ENCODE measurements around the gene CDRT4.

Gene CDRT4

GRCh38 chr17:15503731-15504130 is 36.3 kb upstream of the CDRT4 start:
- DNase-seq (ENCODE audit: low read depth): no peak
- TF ChIP-seq CTCF (IDR thresholded peaks at IDR 0.05; ENCODE audit: control insufficient read depth, extremely low read depth, insufficient read depth): no peak
- no peak overlapping the region for H3K4me3 ChIP-seq (ENCODE audit: low read depth, low read length)

DNA sequence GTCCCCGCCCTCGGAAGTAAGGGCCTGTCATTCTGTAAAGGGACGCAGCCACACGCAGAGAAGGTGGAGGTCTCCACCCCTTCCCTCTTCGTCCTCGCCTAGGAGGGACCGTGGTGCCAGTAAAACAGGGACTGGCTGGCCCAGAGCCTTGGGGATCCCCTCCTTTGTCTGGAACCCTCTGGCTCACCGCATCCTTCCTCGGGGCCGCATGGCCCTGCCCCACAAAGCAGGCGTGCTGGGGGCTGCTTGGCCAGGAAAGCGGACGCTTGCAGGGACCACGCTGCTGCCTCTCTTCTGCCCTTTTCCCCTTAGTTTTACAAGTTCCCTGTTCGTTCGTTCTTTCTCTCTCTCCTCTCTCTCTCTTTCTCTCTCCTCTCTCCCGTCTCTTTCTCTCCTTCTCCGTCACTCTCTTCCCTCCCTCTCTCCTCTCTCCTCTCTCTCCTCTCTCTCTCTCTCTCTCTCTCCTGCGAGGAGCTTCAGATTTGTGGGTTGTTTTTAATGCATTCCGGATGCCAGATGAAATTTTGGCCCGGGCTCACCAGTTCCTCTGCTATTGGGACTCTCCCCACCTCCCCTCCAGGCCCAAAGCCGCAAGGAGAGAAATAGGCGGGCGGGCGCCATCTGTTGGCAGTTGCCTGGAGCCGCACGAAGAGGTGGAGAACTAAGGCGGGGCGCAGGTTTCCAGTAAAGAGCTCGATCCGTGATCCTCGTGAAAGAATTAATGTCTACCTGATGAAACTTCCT is 35.1 kb upstream of the CDRT4 start:
- TF ChIP-seq CTCF (IDR thresholded peaks at IDR 0.05; ENCODE audit: control insufficient read depth, extremely low read depth, insufficient read depth): peak; percentile 83
- no peak for DNase-seq (ENCODE audit: low read depth)
- no peak overlapping the region for H3K4me3 ChIP-seq (ENCODE audit: low read depth, low read length)

DNA sequence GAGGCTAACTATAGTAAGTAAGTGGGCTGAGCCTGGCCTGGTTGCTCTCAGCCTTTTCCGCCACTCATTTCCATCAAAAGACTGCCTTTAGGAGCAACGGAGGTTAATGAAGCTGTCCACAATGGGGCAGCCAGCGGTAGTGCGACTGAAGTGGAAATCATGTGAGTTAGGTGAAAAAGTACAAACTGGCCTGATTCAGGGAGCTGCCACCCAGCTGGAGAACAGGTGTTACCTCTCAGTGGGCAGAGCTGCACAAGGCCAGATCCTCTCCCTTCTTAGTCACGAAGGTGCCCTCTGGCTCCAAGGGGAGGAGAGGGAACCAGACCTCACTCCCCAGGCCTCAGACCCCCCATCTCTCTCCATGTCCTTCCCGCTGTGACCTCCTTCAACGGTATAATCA is 34.4 kb upstream of the CDRT4 start:
- TF ChIP-seq CTCF (IDR thresholded peaks at IDR 0.05; ENCODE audit: control insufficient read depth, extremely low read depth, insufficient read depth): no peak
- DNase-seq (ENCODE audit: low read depth): no peak
- no peak overlapping the region for H3K4me3 ChIP-seq (ENCODE audit: low read depth, low read length)

DNA sequence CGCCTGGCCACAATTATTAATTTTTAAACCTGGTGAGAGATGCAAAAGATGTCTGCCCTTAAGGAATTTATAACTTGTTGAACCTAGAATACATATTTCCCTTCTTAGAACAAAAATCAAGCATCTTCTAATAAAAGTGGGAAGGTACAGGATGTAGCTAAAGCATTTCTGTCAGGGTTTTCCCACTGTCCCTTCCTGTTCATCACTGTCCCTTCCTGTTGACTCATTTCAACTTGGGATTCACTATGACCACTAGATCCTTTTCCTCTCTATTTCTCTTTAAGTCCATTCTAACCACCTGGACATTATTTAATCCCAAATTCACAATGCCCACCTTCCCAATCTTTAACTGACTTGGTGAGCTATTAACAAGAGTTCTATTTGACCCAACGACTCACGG is 33.9 kb upstream of the CDRT4 start:
- no peak for DNase-seq (ENCODE audit: low read depth)
- no peak overlapping the region for H3K4me3 ChIP-seq (ENCODE audit: low read depth, low read length)
- TF ChIP-seq CTCF (IDR thresholded peaks at IDR 0.05; ENCODE audit: control insufficient read depth, extremely low read depth, insufficient read depth): no peak

DNA sequence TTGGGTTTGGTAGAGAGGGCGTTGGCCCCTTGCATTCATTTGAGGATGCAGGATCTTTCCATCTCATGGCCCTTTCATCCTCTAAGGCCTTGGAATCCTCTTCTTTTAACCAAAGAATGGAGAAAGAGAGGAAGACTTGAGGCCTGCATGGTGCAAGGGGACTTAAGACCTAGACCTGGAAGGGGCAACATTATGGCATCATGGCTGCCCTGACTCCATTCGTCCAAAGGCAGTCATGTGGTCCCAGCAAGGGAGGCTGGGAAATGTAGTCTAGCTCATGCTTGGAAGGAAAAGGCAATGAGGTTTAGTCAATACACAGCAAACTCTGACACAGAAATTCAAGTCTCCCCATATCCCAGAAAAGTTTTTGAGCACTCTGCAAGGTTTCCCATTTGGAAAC is 30.7 kb upstream of the CDRT4 start:
- DNase-seq (ENCODE audit: low read depth): no peak
- no peak for TF ChIP-seq CTCF (IDR thresholded peaks at IDR 0.05; ENCODE audit: control insufficient read depth, extremely low read depth, insufficient read depth)
- no peak overlapping the region for H3K4me3 ChIP-seq (ENCODE audit: low read depth, low read length)

- no peak for DNase-seq (ENCODE audit: low read depth)
- H3K4me3 ChIP-seq (ENCODE audit: low read depth, low read length): no peak overlapping the region
- no peak for TF ChIP-seq CTCF (IDR thresholded peaks at IDR 0.05; ENCODE audit: control insufficient read depth, extremely low read depth, insufficient read depth)
Measured at GRCh38 chr17:15496735-15497670, 29.6 kb upstream of the CDRT4 start.
